ENCODE measurements around the gene SERPINE3.

SERPINE3 gene

GRCh38 chr13:51339354-51339753 lies at the start of gene SERPINE3:
Gene SERPINE3 (plus strand): TSS chr13:51339691. CDS start chr13:51341092, 1,401 bp downstream.
- no peak for DNase-seq (ENCODE audit: low spot score)

- DNase-seq (ENCODE audit: low spot score) = no peak
Measured at GRCh38 chr13:51291341-51291740, 48.1 kb upstream of the SERPINE3 start.

GRCh38 chr13:51292000-51292565 lies 47.4 kb upstream of the SERPINE3 start:
- DNase-seq (ENCODE audit: low spot score) = no peak

- DNase-seq (ENCODE audit: low spot score) = no peak
Measured at GRCh38 chr13:51297556-51297955, 41.9 kb upstream of the SERPINE3 start.

GRCh38 chr13:51298812-51299211 lies 40.7 kb upstream of the SERPINE3 start:
- DNase-seq (ENCODE audit: low spot score) = no peak

GRCh38 chr13:51303063-51303552 lies 36.4 kb upstream of the SERPINE3 start:
- DNase-seq (ENCODE audit: low spot score) = no peak

- no peak for DNase-seq (ENCODE audit: low spot score)
Measured at GRCh38 chr13:51303882-51304281, 35.6 kb upstream of the SERPINE3 start.

- DNase-seq (ENCODE audit: low spot score) = no peak
Measured at GRCh38 chr13:51305271-51305967, 34.1 kb upstream of the SERPINE3 start.

- DNase-seq (ENCODE audit: low spot score) = no peak
Measured at GRCh38 chr13:51308781-51309180, 30.7 kb upstream of the SERPINE3 start.

GRCh38 chr13:51311231-51311630 lies 28.3 kb upstream of the SERPINE3 start:
- no peak for DNase-seq (ENCODE audit: low spot score)

- DNase-seq (ENCODE audit: low spot score) = peak; percentile 73
Measured at GRCh38 chr13:51311957-51312520, 27.5 kb upstream of the SERPINE3 start.

GRCh38 chr13:51313619-51314018 lies 25.9 kb upstream of the SERPINE3 start:
- no peak for DNase-seq (ENCODE audit: low spot score)

- DNase-seq (ENCODE audit: low spot score) = no peak
Measured at GRCh38 chr13:51317262-51317661, 22.2 kb upstream of the SERPINE3 start.

- no peak for DNase-seq (ENCODE audit: low spot score)
Measured at GRCh38 chr13:51318015-51318414, 21.5 kb upstream of the SERPINE3 start.

GRCh38 chr13:51318876-51319275 lies 20.6 kb upstream of the SERPINE3 start:
- no peak for DNase-seq (ENCODE audit: low spot score)

- DNase-seq (ENCODE audit: low spot score) = no peak
Measured at GRCh38 chr13:51321836-51322235, 17.7 kb upstream of the SERPINE3 start.

GRCh38 chr13:51322826-51323225 lies 16.7 kb upstream of the SERPINE3 start:
- DNase-seq (ENCODE audit: low spot score) = no peak

- peak; percentile 17 for DNase-seq (ENCODE audit: low spot score)
Measured at GRCh38 chr13:51323824-51324511, 15.5 kb upstream of the SERPINE3 start.

GRCh38 chr13:51324714-51325420 lies 14.6 kb upstream of the SERPINE3 start:
- peak; percentile 85 for DNase-seq (ENCODE audit: low spot score)

- DNase-seq (ENCODE audit: low spot score) = peak; percentile 22
Measured at GRCh38 chr13:51325837-51326236, 13.7 kb upstream of the SERPINE3 start.

- no peak for DNase-seq (ENCODE audit: low spot score)
Measured at GRCh38 chr13:51326777-51327176, 12.7 kb upstream of the SERPINE3 start.

- no peak for DNase-seq (ENCODE audit: low spot score)
Measured at GRCh38 chr13:51327961-51328360, 11.5 kb upstream of the SERPINE3 start.

Measured in globus pallidus (tissue), 1 donor.